Activated CD8-positive, alpha-beta memory T cell treated with anti-CD3 and anti-CD28 coated beads, Interleukin-2, amount 10 ng/mL, durations not matched to agents 7 days and 5 days (primary cell): ENCODE results near the gene DMXL2. TPM values are rescaled to one million over a fixed set of nuclear protein-coding genes. Genes with fewer than 3 reads are reported as not detected.
"Not testable (repeated sequence)": the region's sequence is repeated elsewhere in the genome, so short reads cannot be mapped to it uniquely, and the experiment has no call there.

Source experiments
- ATAC-seq: fragments of 150-1000 bp; cut with Tn5 transposase; one replicate; pipeline ENCODE4 v1.10.0; 2021; ENCODE audit warnings: moderate library complexity
- CTCF ChIA-PET: fragments of 350-600 bp; sonication (Branson Sonifier 250); formaldehyde crosslinking; loops from one replicate; lab custom pipeline; 2021; ENCODE audit warnings: antibody characterized with exemption; lab: Charles Lee
- DNase-seq: peaks from one replicate; pipeline ENCODE4 v3.0.0-alpha.2; 2020
- H3K27ac Mint-ChIP-seq: one replicate; pipeline ENCODE4 v1.8.0; 2021; ENCODE audit warnings: mild to moderate bottlenecking, mixed read lengths
- H3K27me3 Mint-ChIP-seq: one replicate; pipeline ENCODE4 v1.8.0; 2021; ENCODE audit warnings: mixed read lengths
- H3K36me3 Mint-ChIP-seq: one replicate; pipeline ENCODE4 v1.8.0; 2021; ENCODE audit warnings: mild to moderate bottlenecking, mixed read lengths
- H3K4me1 Mint-ChIP-seq: one replicate; pipeline ENCODE4 v1.8.0; 2021; ENCODE audit warnings: mixed read lengths
- H3K4me3 Mint-ChIP-seq: one replicate; pipeline ENCODE4 v1.8.0; 2021; ENCODE audit warnings: mild to moderate bottlenecking, moderate library complexity, mixed read lengths
- H3K9me3 Mint-ChIP-seq: one replicate; pipeline ENCODE4 v1.8.0; 2022; ENCODE audit warnings: low read depth, mixed read lengths
- total RNA-seq, 2 experiments: library from RNA; stranded (reverse); gene quantifications; one replicate each; pipeline ENCODE4 v1.2.3, GENCODE V29; 2021

DMXL2 gene
- total RNA-seq, 2 experiments from 2014 or later = 7.3 to 10.4 TPM

- CTCF ChIA-PET = interaction anchor here (1.1 kb wide), 1 partner anchor 196 kb away, joined by 3 read pairs; no protein-coding TSS in a partner anchor
- no peaks in the 10 kb centered on the region for H3K27me3 Mint-ChIP-seq
- H3K36me3 Mint-ChIP-seq = no peaks in the 10 kb centered on the region
- ATAC-seq = no peak
- H3K4me1 Mint-ChIP-seq = no peaks in the 10 kb centered on the region
- H3K27ac Mint-ChIP-seq = no peak overlapping the region
- H3K4me3 Mint-ChIP-seq = no peak overlapping the region
- DNase-seq = no peak
- H3K9me3 Mint-ChIP-seq = no peaks in the 10 kb centered on the region
These were observed 41.6 kb downstream of the DMXL2 start for GRCh38 chr15:51580982-51581381.

DNA sequence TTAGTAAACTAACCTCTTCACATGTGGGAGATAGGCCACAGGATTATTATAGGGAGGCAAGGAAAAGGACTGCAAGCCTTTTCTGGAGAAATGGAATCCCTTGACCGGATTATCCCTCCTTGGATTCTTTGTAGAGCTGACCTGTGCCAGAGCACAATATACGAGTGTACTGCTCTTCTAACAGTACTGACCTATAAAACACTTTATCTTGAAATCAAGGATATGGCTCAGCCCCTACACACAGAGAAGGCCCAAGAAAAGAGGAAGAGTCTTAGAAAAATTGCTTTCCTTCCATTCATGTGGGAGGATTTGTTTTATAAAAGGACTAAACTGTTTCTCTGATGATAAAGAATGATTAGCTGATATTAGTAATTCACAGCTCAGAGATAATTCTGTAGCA lies 42.2 kb downstream of the DMXL2 start:
- no peaks in the 10 kb centered on the region for H3K9me3 Mint-ChIP-seq
- no peaks in the 10 kb centered on the region for H3K36me3 Mint-ChIP-seq
- H3K4me1 Mint-ChIP-seq = no peaks in the 10 kb centered on the region
- ATAC-seq (no peak), DNase-seq (no peak)
- no peaks in the 10 kb centered on the region for H3K27me3 Mint-ChIP-seq
- H3K4me3 Mint-ChIP-seq = no peak overlapping the region
- CTCF ChIA-PET = interaction anchor here (1.1 kb wide), 1 partner anchor 197 kb away, joined by 3 read pairs; no protein-coding TSS in a partner anchor
- H3K27ac Mint-ChIP-seq = no peak overlapping the region

DNA sequence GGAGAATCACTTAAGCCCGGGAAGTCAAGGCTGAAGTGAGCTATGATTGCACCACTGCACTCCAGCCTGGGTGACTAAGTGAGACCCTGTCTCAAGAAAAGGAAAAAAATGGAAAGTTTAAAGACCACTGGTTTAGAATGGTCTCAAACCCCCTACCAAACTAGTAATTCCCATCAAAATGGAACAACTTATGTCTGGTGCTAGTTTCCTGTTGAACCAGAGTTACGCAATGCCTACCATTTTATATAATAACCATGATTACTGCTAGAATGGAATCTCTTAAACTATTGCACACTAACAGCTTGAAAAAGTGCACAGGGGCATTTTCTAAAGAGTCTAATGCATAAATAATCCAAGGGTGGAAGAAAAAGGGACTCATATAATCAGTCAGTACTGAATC lies 43.6 kb downstream of the DMXL2 start:
- Mint-ChIP-seq H3K4me1 (no peaks in the 10 kb centered on the region), H3K9me3 (no peaks in the 10 kb centered on the region), H3K27ac (no peak overlapping the region), H3K4me3 (no peak overlapping the region), H3K36me3 (no peaks in the 10 kb centered on the region), H3K27me3 (no peaks in the 10 kb centered on the region)
- DNase-seq (no peak), ATAC-seq (no peak)
- CTCF ChIA-PET = no interaction called here

GRCh38 chr15:51577636-51578304 lies 44.8 kb downstream of the DMXL2 start:
- no peaks in the 10 kb centered on the region for H3K27me3 Mint-ChIP-seq
- DNase-seq (no peak), ATAC-seq (no peak)
- H3K27ac Mint-ChIP-seq = no peak overlapping the region
- no peaks in the 10 kb centered on the region for H3K4me1 Mint-ChIP-seq
- peaks cover under 1% of the 10 kb centered on the region for H3K36me3 Mint-ChIP-seq
- H3K4me3 Mint-ChIP-seq = no peak overlapping the region
- CTCF ChIA-PET = no interaction called here
- H3K9me3 Mint-ChIP-seq = no peaks in the 10 kb centered on the region

- Mint-ChIP-seq H3K27ac (no peak overlapping the region), H3K4me3 (no peak overlapping the region), H3K9me3 (no peaks in the 10 kb centered on the region), H3K4me1 (no peaks in the 10 kb centered on the region), H3K36me3 (peaks cover 2% of the 10 kb centered on the region), H3K27me3 (no peaks in the 10 kb centered on the region)
- DNase-seq (no peak), ATAC-seq (no peak)
- CTCF ChIA-PET = no interaction called here
These were observed 45.6 kb downstream of the DMXL2 start for GRCh38 chr15:51576911-51577500.

GRCh38 chr15:51576286-51576850 lies 46.2 kb downstream of the DMXL2 start:
- Mint-ChIP-seq H3K36me3 (peaks cover 2% of the 10 kb centered on the region), H3K27ac (no peak overlapping the region), H3K4me3 (no peak overlapping the region), H3K9me3 (no peaks in the 10 kb centered on the region), H3K4me1 (no peaks in the 10 kb centered on the region), H3K27me3 (no peaks in the 10 kb centered on the region)
- CTCF ChIA-PET = no interaction called here
- no peak for ATAC-seq
- DNase-seq = no peak

- no peaks in the 10 kb centered on the region for H3K4me1 Mint-ChIP-seq
- DNase-seq (no peak), ATAC-seq (no peak)
- H3K4me3 Mint-ChIP-seq = no peak overlapping the region
- H3K9me3 Mint-ChIP-seq = no peaks in the 10 kb centered on the region
- CTCF ChIA-PET = no interaction called here
- no peaks in the 10 kb centered on the region for H3K27me3 Mint-ChIP-seq
- peaks cover 2% of the 10 kb centered on the region for H3K36me3 Mint-ChIP-seq
- no peak overlapping the region for H3K27ac Mint-ChIP-seq
These were observed 46.8 kb downstream of the DMXL2 start for GRCh38 chr15:51575775-51576174.

- CTCF ChIA-PET, H3K4me3 Mint-ChIP-seq, H3K36me3 Mint-ChIP-seq, ATAC-seq, H3K27ac Mint-ChIP-seq, DNase-seq, H3K9me3 Mint-ChIP-seq, H3K4me1 Mint-ChIP-seq, H3K27me3 Mint-ChIP-seq: not testable (repeated sequence)
These were observed 49.2 kb downstream of the DMXL2 start for GRCh38 chr15:51573352-51573751.

GRCh38 chr15:51568939-51569784 lies 53.4 kb downstream of the DMXL2 start:
- not testable (repeated sequence) for H3K9me3 Mint-ChIP-seq, DNase-seq, H3K27me3 Mint-ChIP-seq, H3K36me3 Mint-ChIP-seq, H3K4me3 Mint-ChIP-seq, H3K4me1 Mint-ChIP-seq, ATAC-seq, H3K27ac Mint-ChIP-seq
- CTCF ChIA-PET = interaction anchor here (1.1 kb wide), 1 partner anchor 51 kb away, joined by 4 read pairs; no protein-coding TSS in a partner anchor

DNA sequence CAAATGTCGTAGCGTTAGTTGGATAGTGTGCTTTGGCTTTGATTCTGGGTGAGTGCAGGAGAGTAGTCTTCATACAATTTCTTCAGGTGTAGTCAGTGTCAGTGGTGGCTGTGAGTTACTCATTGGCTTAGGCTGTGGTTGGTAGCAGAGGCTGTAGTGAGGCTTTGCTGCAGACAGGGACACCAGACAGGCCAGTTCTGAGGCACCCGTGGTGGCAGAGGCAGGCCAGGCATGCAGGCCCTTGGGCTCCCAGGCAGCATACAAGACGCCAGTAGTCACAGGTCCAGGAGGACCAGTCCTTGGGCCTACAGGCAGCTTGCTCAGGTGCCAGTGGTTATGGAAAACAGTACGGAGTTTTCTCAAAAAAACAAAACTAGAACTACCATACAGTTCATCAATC lies 61.3 kb downstream of the DMXL2 start:
- H3K27ac Mint-ChIP-seq = no peak overlapping the region
- CTCF ChIA-PET = no interaction called here
- no peak overlapping the region for H3K4me3 Mint-ChIP-seq
- DNase-seq (no peak), ATAC-seq (no peak)
- no peaks in the 10 kb centered on the region for H3K36me3 Mint-ChIP-seq
- no peaks in the 10 kb centered on the region for H3K9me3 Mint-ChIP-seq
- H3K27me3 Mint-ChIP-seq = no peaks in the 10 kb centered on the region
- H3K4me1 Mint-ChIP-seq = no peaks in the 10 kb centered on the region

GRCh38 chr15:51558876-51559275 lies 63.7 kb downstream of the DMXL2 start:
- ATAC-seq (no peak), DNase-seq (no peak)
- no peak overlapping the region for H3K4me3 Mint-ChIP-seq
- no peaks in the 10 kb centered on the region for H3K36me3 Mint-ChIP-seq
- CTCF ChIA-PET = no interaction called here
- no peaks in the 10 kb centered on the region for H3K27me3 Mint-ChIP-seq
- no peaks in the 10 kb centered on the region for H3K9me3 Mint-ChIP-seq
- H3K27ac Mint-ChIP-seq = no peak overlapping the region
- no peaks in the 10 kb centered on the region for H3K4me1 Mint-ChIP-seq

- no peaks in the 10 kb centered on the region for H3K9me3 Mint-ChIP-seq
- H3K27me3 Mint-ChIP-seq = no peaks in the 10 kb centered on the region
- H3K27ac Mint-ChIP-seq = no peak overlapping the region
- DNase-seq = no peak
- H3K4me3 Mint-ChIP-seq = no peak overlapping the region
- H3K4me1 Mint-ChIP-seq = no peaks in the 10 kb centered on the region
- CTCF ChIA-PET = no interaction called here
- ATAC-seq = no peak
- H3K36me3 Mint-ChIP-seq = no peaks in the 10 kb centered on the region
These were observed 64.2 kb downstream of the DMXL2 start for GRCh38 chr15:51558411-51558810.

DNA sequence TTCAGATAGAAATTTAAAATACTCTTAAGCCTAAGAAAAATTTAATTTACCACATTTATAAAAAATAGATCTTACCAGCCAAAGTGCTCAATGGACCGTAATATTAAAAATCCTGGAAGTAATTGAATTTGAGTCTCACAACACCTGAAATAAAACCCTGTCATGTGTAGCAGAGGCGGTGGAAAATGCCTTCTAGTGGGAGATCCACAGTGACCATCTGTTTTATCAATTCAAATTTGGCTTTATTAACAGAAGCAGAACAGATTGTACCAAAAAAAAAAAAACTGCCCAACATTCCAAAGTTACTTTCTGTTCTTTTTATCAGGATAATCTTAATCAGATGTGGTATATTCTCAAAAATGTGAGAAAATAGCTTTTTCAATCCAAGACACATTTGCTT lies 71.7 kb downstream of the DMXL2 start:
- CTCF ChIA-PET = no interaction called here
- ATAC-seq = no peak

More for the DNA sequence above, 71.7 kb downstream of the DMXL2 start:
- Mint-ChIP-seq H3K4me1 (no peaks in the 10 kb centered on the region), H3K27ac (no peak overlapping the region), H3K9me3 (no peaks in the 10 kb centered on the region), H3K27me3 (no peaks in the 10 kb centered on the region), H3K36me3 (no peaks in the 10 kb centered on the region), H3K4me3 (no peak overlapping the region)
- no peak for DNase-seq
